ENCODE results near the gene TH.

The TH gene

GRCh38 chr11:2173761-2174160 lies 2.1 kb upstream of the TH start:
- DNase-seq (ENCODE audit: low read depth, low spot score), result no peak
- no peaks in the 10 kb centered on the region for H3K27me3 ChIP-seq (ENCODE audit: insufficient read depth, insufficient read length)
- H3K9ac ChIP-seq (ENCODE audit: insufficient read length, low read depth), result no peak overlapping the region
- H3K9me3 ChIP-seq (ENCODE audit: insufficient read depth, low read length), result no peaks in the 10 kb centered on the region
- TF ChIP-seq SUZ12 (IDR thresholded peaks at IDR 0.05; ENCODE audit: extremely low read depth, insufficient read depth, insufficient read length), result no peak
- no peak for TF ChIP-seq YY1 (IDR thresholded peaks at IDR 0.05; ENCODE audit: insufficient read depth, insufficient read length)
- TF ChIP-seq ZNF274 (IDR thresholded peaks at IDR 0.05; ENCODE audit: low read depth, low read length), result no peak
- no peaks in the 10 kb centered on the region for H3K36me3 ChIP-seq (ENCODE audit: insufficient read depth, insufficient read length, low read length)
- peaks cover 38% of the 10 kb centered on the region for H3K4me1 ChIP-seq (ENCODE audit: insufficient read depth, insufficient read length)
- H3K4me3 ChIP-seq (ENCODE audit: insufficient read length, low read depth), result no peak overlapping the region

GRCh38 chr11:2173150-2173693 lies 1.6 kb upstream of the TH start:
- TF ChIP-seq YY1 (IDR thresholded peaks at IDR 0.05; ENCODE audit: insufficient read depth, insufficient read length) (no peak), ZNF274 (IDR thresholded peaks at IDR 0.05; ENCODE audit: low read depth, low read length) (no peak), SUZ12 (IDR thresholded peaks at IDR 0.05; ENCODE audit: extremely low read depth, insufficient read depth, insufficient read length) (no peak)
- DNase-seq (ENCODE audit: low read depth, low spot score), result no peak
- Histone ChIP-seq H3K4me3 (ENCODE audit: insufficient read length, low read depth) (no peak overlapping the region), H3K9ac (ENCODE audit: insufficient read length, low read depth) (peak overlapping the region; percentile 27), H3K36me3 (ENCODE audit: insufficient read depth, insufficient read length, low read length) (no peaks in the 10 kb centered on the region), H3K4me1 (ENCODE audit: insufficient read depth, insufficient read length) (peaks cover 40% of the 10 kb centered on the region), H3K9me3 (ENCODE audit: insufficient read depth, low read length) (no peaks in the 10 kb centered on the region), H3K27me3 (ENCODE audit: insufficient read depth, insufficient read length) (no peaks in the 10 kb centered on the region)

GRCh38 chr11:2172676-2173075 lies 1.1 kb upstream of the TH start:
- DNase-seq (ENCODE audit: low read depth, low spot score), result no peak
- no peak overlapping the region for H3K4me3 ChIP-seq (ENCODE audit: insufficient read length, low read depth)
- H3K27me3 ChIP-seq (ENCODE audit: insufficient read depth, insufficient read length), result no peaks in the 10 kb centered on the region
- no peak overlapping the region for H3K9ac ChIP-seq (ENCODE audit: insufficient read length, low read depth)
- H3K4me1 ChIP-seq (ENCODE audit: insufficient read depth, insufficient read length), result peaks cover 40% of the 10 kb centered on the region
- no peaks in the 10 kb centered on the region for H3K36me3 ChIP-seq (ENCODE audit: insufficient read depth, insufficient read length, low read length)
- no peaks in the 10 kb centered on the region for H3K9me3 ChIP-seq (ENCODE audit: insufficient read depth, low read length)
- TF ChIP-seq ZNF274 (IDR thresholded peaks at IDR 0.05; ENCODE audit: low read depth, low read length) (no peak), SUZ12 (IDR thresholded peaks at IDR 0.05; ENCODE audit: extremely low read depth, insufficient read depth, insufficient read length) (no peak), YY1 (IDR thresholded peaks at IDR 0.05; ENCODE audit: insufficient read depth, insufficient read length) (no peak)

- Histone ChIP-seq H3K4me3 (ENCODE audit: insufficient read length, low read depth) (no peak overlapping the region), H3K36me3 (ENCODE audit: insufficient read depth, insufficient read length, low read length) (no peaks in the 10 kb centered on the region), H3K9me3 (ENCODE audit: insufficient read depth, low read length) (no peaks in the 10 kb centered on the region), H3K4me1 (ENCODE audit: insufficient read depth, insufficient read length) (peaks cover 45% of the 10 kb centered on the region), H3K9ac (ENCODE audit: insufficient read length, low read depth) (no peak overlapping the region), H3K27me3 (ENCODE audit: insufficient read depth, insufficient read length) (no peaks in the 10 kb centered on the region)
- no peak for TF ChIP-seq ZNF274 (IDR thresholded peaks at IDR 0.05; ENCODE audit: low read depth, low read length)
- no peak for TF ChIP-seq SUZ12 (IDR thresholded peaks at IDR 0.05; ENCODE audit: extremely low read depth, insufficient read depth, insufficient read length)
- TF ChIP-seq YY1 (IDR thresholded peaks at IDR 0.05; ENCODE audit: insufficient read depth, insufficient read length), result no peak
- no peak for DNase-seq (ENCODE audit: low read depth, low spot score)
These were observed 1.7 kb downstream of the TH start for GRCh38 chr11:2169626-2170570.

- H3K36me3 ChIP-seq (ENCODE audit: insufficient read depth, insufficient read length, low read length), result no peaks in the 10 kb centered on the region
These were observed 2.6 kb downstream of the TH start for GRCh38 chr11:2169005-2169378.

GRCh38 chr11:2168286-2169004 lies 3.2 kb downstream of the TH start:
- TF ChIP-seq YY1 (IDR thresholded peaks at IDR 0.05; ENCODE audit: insufficient read depth, insufficient read length), result no peak
- TF ChIP-seq SUZ12 (IDR thresholded peaks at IDR 0.05; ENCODE audit: extremely low read depth, insufficient read depth, insufficient read length), result no peak
- TF ChIP-seq ZNF274 (IDR thresholded peaks at IDR 0.05; ENCODE audit: low read depth, low read length), result no peak
- no peaks in the 10 kb centered on the region for H3K36me3 ChIP-seq (ENCODE audit: insufficient read depth, insufficient read length, low read length)
- H3K4me3 ChIP-seq (ENCODE audit: insufficient read length, low read depth), result no peak overlapping the region
- H3K9me3 ChIP-seq (ENCODE audit: insufficient read depth, low read length), result no peaks in the 10 kb centered on the region
- no peak overlapping the region for H3K9ac ChIP-seq (ENCODE audit: insufficient read length, low read depth)
- DNase-seq (ENCODE audit: low read depth, low spot score), result no peak
- peaks cover 42% of the 10 kb centered on the region for H3K4me1 ChIP-seq (ENCODE audit: insufficient read depth, insufficient read length)
- no peaks in the 10 kb centered on the region for H3K27me3 ChIP-seq (ENCODE audit: insufficient read depth, insufficient read length)

More at GRCh38 chr11:2169005-2169378, 2.6 kb downstream of the TH start:
- Histone ChIP-seq H3K9ac (ENCODE audit: insufficient read length, low read depth) (peak overlapping the region; percentile 42), H3K9me3 (ENCODE audit: insufficient read depth, low read length) (no peaks in the 10 kb centered on the region), H3K27me3 (ENCODE audit: insufficient read depth, insufficient read length) (no peaks in the 10 kb centered on the region), H3K4me3 (ENCODE audit: insufficient read length, low read depth) (no peak overlapping the region), H3K4me1 (ENCODE audit: insufficient read depth, insufficient read length) (peaks cover 45% of the 10 kb centered on the region)
- no peak for DNase-seq (ENCODE audit: low read depth, low spot score)
- TF ChIP-seq SUZ12 (IDR thresholded peaks at IDR 0.05; ENCODE audit: extremely low read depth, insufficient read depth, insufficient read length) (no peak), YY1 (IDR thresholded peaks at IDR 0.05; ENCODE audit: insufficient read depth, insufficient read length) (no peak), ZNF274 (IDR thresholded peaks at IDR 0.05; ENCODE audit: low read depth, low read length) (no peak)
